ENCODE measurements around the gene USP48. TPM values are rescaled to one million over a fixed set of nuclear protein-coding genes. Genes with fewer than 3 reads are reported as not detected.
"Not testable (repeated sequence)": the region's sequence is repeated elsewhere in the genome, so short reads cannot be mapped to it uniquely, and the experiment has no call there.

Gene USP48
- total RNA-seq: 53.7 TPM
- long read RNA-seq, transcript USP48-205 (11 exons, 2,818 nt): major isoform, 16 of 193 reads
- long read RNA-seq, partial matches to known transcripts: 120 of 193 reads
- long read RNA-seq, other reads (novel, unspliced or antisense): 57 of 193 reads

- DNase-seq (ENCODE audit: low spot score): peak; percentile 100
Observed at GRCh38 chr1:21782868-21783678, at the start of gene USP48. Gene USP48 (minus strand): TSS chr1:21783149. CDS start chr1:21782957, 192 bp downstream.

- DNase-seq (ENCODE audit: low spot score): no peak
Observed at GRCh38 chr1:21831454-21831970, 48.6 kb upstream of the USP48 start.

GRCh38 chr1:21830792-21831453 is 48.0 kb upstream of the USP48 start:
- no peak for DNase-seq (ENCODE audit: low spot score)

- no peak for DNase-seq (ENCODE audit: low spot score)
Observed at GRCh38 chr1:21829294-21829693, 46.3 kb upstream of the USP48 start.

GRCh38 chr1:21828506-21829210 is 45.7 kb upstream of the USP48 start:
- DNase-seq (ENCODE audit: low spot score): no peak

GRCh38 chr1:21828075-21828474 is 45.1 kb upstream of the USP48 start:
- no peak for DNase-seq (ENCODE audit: low spot score)

- DNase-seq (ENCODE audit: low spot score): no peak
Observed at GRCh38 chr1:21827141-21827679, 44.3 kb upstream of the USP48 start.

GRCh38 chr1:21826694-21827093 is 43.7 kb upstream of the USP48 start:
- DNase-seq (ENCODE audit: low spot score): not testable (repeated sequence)

GRCh38 chr1:21825393-21825792 is 42.4 kb upstream of the USP48 start:
- no peak for DNase-seq (ENCODE audit: low spot score)

GRCh38 chr1:21824926-21825325 is 42.0 kb upstream of the USP48 start:
- DNase-seq (ENCODE audit: low spot score): no peak

- no peak for DNase-seq (ENCODE audit: low spot score)
Observed at GRCh38 chr1:21823980-21824702, 41.2 kb upstream of the USP48 start.

GRCh38 chr1:21823206-21823979 is 40.4 kb upstream of the USP48 start:
- DNase-seq (ENCODE audit: low spot score): no peak

- no peak for DNase-seq (ENCODE audit: low spot score)
Observed at GRCh38 chr1:21822349-21822748, 39.4 kb upstream of the USP48 start.

GRCh38 chr1:21821385-21822019 is 38.6 kb upstream of the USP48 start:
- DNase-seq (ENCODE audit: low spot score): no peak

GRCh38 chr1:21820597-21821232 is 37.8 kb upstream of the USP48 start:
- no peak for DNase-seq (ENCODE audit: low spot score)

GRCh38 chr1:21818656-21819055 is 35.7 kb upstream of the USP48 start:
- DNase-seq (ENCODE audit: low spot score): no peak

GRCh38 chr1:21816602-21817302 is 33.8 kb upstream of the USP48 start:
- no peak for DNase-seq (ENCODE audit: low spot score)

GRCh38 chr1:21815724-21816321 is 32.9 kb upstream of the USP48 start:
- no peak for DNase-seq (ENCODE audit: low spot score)

Measured in mesenteric fat pad (tissue), 1 donor.